CD8-positive, alpha-beta memory T cell (primary cell): Measurements from ENCODE around the gene IPO9. TPM values are rescaled to one million over a fixed set of nuclear protein-coding genes. Genes with fewer than 3 reads are reported as not detected.
"Not testable (repeated sequence)": the region's sequence is repeated elsewhere in the genome, so short reads cannot be mapped to it uniquely, and the experiment has no call there.

ENCODE experiments used
- CTCF ChIA-PET: fragments of 350-600 bp; sonication (Branson Sonifier 250); formaldehyde crosslinking; loops from one replicate; lab custom pipeline; 2021; ENCODE audit warnings: antibody characterized with exemption; lab: Charles Lee
- POLR2A ChIA-PET: fragments of 350-600 bp; sonication (Branson Sonifier 250); formaldehyde crosslinking; loops from one replicate; lab custom pipeline; 2021; ENCODE audit warnings: antibody characterized with exemption; lab: Charles Lee
- DNase-seq, 5 donors: peaks; one replicate each; pipeline versions ENCODE4 v3.0.0 to v3.0.0-alpha.2; 2020 to 2022; ENCODE audit warnings: mixed read lengths in 1 of 5
- H3K27ac ChIP-seq: one replicate; pipeline ENCODE4 v1.7.0; 2013; ENCODE audit warnings: low read depth, mild to moderate bottlenecking, low read length, moderate library complexity
- H3K27me3 ChIP-seq: 2 replicates; pipeline ENCODE4 v1.7.0; 2013; ENCODE audit warnings: low read length, mild to moderate bottlenecking; ENCODE audit not compliant: insufficient read depth, poor library complexity, severe bottlenecking
- H3K36me3 ChIP-seq: 2 replicates; pipeline ENCODE4 v1.7.0; 2013; ENCODE audit warnings: mild to moderate bottlenecking, low read length, moderate library complexity; ENCODE audit not compliant: insufficient read depth
- H3K4me1 ChIP-seq: 2 replicates; pipeline ENCODE4 v1.7.0; 2013; ENCODE audit warnings: mild to moderate bottlenecking, low read length, moderate library complexity; ENCODE audit not compliant: insufficient read depth
- H3K4me3 ChIP-seq: 2 replicates; pipeline ENCODE4 v1.7.0; 2013; ENCODE audit warnings: mild to moderate bottlenecking, low read length
- H3K9me3 ChIP-seq: 2 replicates; pipeline ENCODE4 v1.7.0; 2013; ENCODE audit warnings: mild to moderate bottlenecking, low read length
- H3K27ac Mint-ChIP-seq, 8 donors: one replicate each; pipeline ENCODE4 v1.8.0; 2020 to 2021; ENCODE audit warnings: mixed read lengths in 8 of 8, mild to moderate bottlenecking in 6 of 8, inconsistent platforms in 3 of 8, moderate library complexity in 3 of 8
- H3K27me3 Mint-ChIP-seq, 2 donors: one replicate each; pipeline ENCODE4 v1.8.0; 2020 to 2021; ENCODE audit warnings: mixed read lengths in 2 of 2, mild to moderate bottlenecking in 1 of 2, moderate library complexity in 1 of 2
- H3K36me3 Mint-ChIP-seq, 3 donors: one replicate each; pipeline ENCODE4 v1.8.0; 2020 to 2021; ENCODE audit warnings: mixed read lengths in 3 of 3, inconsistent platforms in 1 of 3, mild to moderate bottlenecking in 1 of 3
- H3K4me1 Mint-ChIP-seq, 3 donors: one replicate each; pipeline ENCODE4 v1.8.0; 2020 to 2021; ENCODE audit warnings: mixed read lengths in 3 of 3, inconsistent platforms in 1 of 3, mild to moderate bottlenecking in 1 of 3
- H3K4me3 Mint-ChIP-seq, 7 donors: one replicate each; pipeline ENCODE4 v1.8.0; 2020 to 2021; ENCODE audit warnings: mixed read lengths in 7 of 7, mild to moderate bottlenecking in 6 of 7, moderate library complexity in 4 of 7, inconsistent platforms in 2 of 7
- H3K9me3 Mint-ChIP-seq, 5 donors: one replicate each; pipeline ENCODE4 v1.8.0; 2020 to 2022; ENCODE audit warnings: mixed read lengths in 5 of 5, mild to moderate bottlenecking in 3 of 5, moderate library complexity in 2 of 5, inconsistent platforms in 1 of 5
- polyA plus RNA-seq: library from polyadenylated mRNA; unstranded; fragments of 300-500 nt; fragmentation: Illumina TruSeq; gene quantifications from one replicate; pipeline ENCODE4 v1.2.3, GENCODE V29; 2021
- total RNA-seq, 2 experiments: library from RNA; stranded (reverse); gene quantifications; one replicate each; pipeline ENCODE4 v1.2.3, GENCODE V29; 2021

The IPO9 gene
- total and polyA plus RNA-seq, 3 experiments from 2014 or later: 27.8 to 71.2 (median 65.2) TPM

DNA sequence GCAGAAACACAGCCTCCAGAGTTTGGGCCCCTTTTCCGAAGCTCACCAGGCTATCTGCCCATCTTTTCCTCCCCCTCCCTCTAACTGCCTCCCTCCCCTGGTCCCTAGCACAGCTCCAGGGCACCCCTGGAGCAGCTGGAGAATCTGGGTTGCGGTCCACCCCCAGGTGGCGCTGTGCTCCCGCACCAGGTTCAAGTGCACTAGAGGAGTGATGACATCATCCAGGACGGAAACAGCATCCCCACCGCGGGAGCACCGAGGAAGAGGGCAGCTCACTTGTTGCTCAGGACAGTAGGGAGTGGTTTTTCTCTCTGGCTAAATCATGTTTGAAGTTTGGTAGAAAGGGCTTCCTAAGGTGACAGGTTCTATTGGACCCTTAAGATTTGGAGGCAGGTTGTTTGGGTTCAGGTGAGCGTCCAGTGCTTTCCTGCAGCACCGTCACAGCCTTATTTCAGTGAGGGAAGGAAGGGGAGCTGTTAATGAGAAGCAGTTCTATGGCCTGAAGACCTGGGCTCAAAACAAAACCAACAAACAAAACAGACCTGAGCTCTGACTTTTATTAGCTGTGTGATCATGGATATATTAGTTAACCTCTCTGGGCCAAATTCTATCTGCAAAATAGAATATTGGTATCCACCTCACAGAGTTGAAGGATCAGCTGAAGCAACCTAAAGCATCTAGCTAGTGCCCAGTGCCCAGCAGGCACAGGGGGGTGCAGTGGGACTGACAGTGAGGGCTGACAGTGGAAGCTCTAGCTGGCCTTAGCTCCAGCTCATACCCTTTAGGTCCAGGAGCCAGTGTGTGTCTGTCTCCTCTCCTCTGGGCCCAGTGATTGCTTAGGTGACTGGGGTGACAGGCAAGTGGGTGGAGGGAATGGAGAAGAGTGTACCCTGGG lies 67.2 kb downstream of the IPO9 start:
- peaks cover 25 to 37% of the 10 kb centered on the region in 2 donors for H3K27me3 Mint-ChIP-seq
- DNase-seq: peak; percentile 67 to 88 (median 71)
- Histone ChIP-seq H3K4me3 (no peak overlapping the region), H3K27ac (no peak overlapping the region), H3K4me1 (peaks cover 5% of the 10 kb centered on the region), H3K9me3 (no peaks in the 10 kb centered on the region), H3K36me3 (no peaks in the 10 kb centered on the region), H3K27me3 (peaks cover 10% of the 10 kb centered on the region)
- peak overlapping the region in 7 of 8 donors; percentile 26 to 86 (median 79) for H3K27ac Mint-ChIP-seq
- H3K9me3 Mint-ChIP-seq: no peaks in the 10 kb centered on the region
- peak overlapping the region in 6 of 7 donors; percentile 38 to 79 (median 67) for H3K4me3 Mint-ChIP-seq
- ChIA-PET POLR2A (interaction anchor here (0.6 kb wide), 1 partner anchor 79 kb away, joined by 3 read pairs; no protein-coding TSS in a partner anchor), CTCF (interaction anchor here (0.8 to 3.6 kb wide), 30 partner anchors 8 to 782 kb away, joined by 3 to 48 read pairs (median 4); partner anchors contain the start of genes IPO9, RNPEP and TIMM17A)
- peaks cover 5 to 8% (median 7%) of the 10 kb centered on the region in 3 donors for H3K4me1 Mint-ChIP-seq
- H3K36me3 Mint-ChIP-seq: no peaks in the 10 kb centered on the region

GRCh38 chr1:201896951-201897391 lies 68.0 kb downstream of the IPO9 start:
- H3K36me3 ChIP-seq: no peaks in the 10 kb centered on the region
- peaks cover 5% of the 10 kb centered on the region for H3K4me1 ChIP-seq
- no peaks in the 10 kb centered on the region for H3K9me3 ChIP-seq
- no peak overlapping the region for H3K4me3 ChIP-seq
- DNase-seq: no peak
- H3K27ac Mint-ChIP-seq: no peak overlapping the region
- no peak overlapping the region for H3K27ac ChIP-seq
- ChIA-PET POLR2A (no interaction called here), CTCF (interaction anchor here (0.8 to 3.6 kb wide), 18 partner anchors 7 to 103 kb away, joined by 3 to 48 read pairs (median 6); partner anchors contain the start of genes IPO9, RNPEP and TIMM17A)
- H3K36me3 Mint-ChIP-seq: no peaks in the 10 kb centered on the region
- no peaks in the 10 kb centered on the region for H3K9me3 Mint-ChIP-seq
- no peak overlapping the region for H3K4me3 Mint-ChIP-seq
- peaks cover 4% of the 10 kb centered on the region for H3K27me3 ChIP-seq
- peaks cover 23 to 29% of the 10 kb centered on the region in 2 donors for H3K27me3 Mint-ChIP-seq
- H3K4me1 Mint-ChIP-seq: peaks cover 5 to 8% (median 7%) of the 10 kb centered on the region in 3 donors

DNA sequence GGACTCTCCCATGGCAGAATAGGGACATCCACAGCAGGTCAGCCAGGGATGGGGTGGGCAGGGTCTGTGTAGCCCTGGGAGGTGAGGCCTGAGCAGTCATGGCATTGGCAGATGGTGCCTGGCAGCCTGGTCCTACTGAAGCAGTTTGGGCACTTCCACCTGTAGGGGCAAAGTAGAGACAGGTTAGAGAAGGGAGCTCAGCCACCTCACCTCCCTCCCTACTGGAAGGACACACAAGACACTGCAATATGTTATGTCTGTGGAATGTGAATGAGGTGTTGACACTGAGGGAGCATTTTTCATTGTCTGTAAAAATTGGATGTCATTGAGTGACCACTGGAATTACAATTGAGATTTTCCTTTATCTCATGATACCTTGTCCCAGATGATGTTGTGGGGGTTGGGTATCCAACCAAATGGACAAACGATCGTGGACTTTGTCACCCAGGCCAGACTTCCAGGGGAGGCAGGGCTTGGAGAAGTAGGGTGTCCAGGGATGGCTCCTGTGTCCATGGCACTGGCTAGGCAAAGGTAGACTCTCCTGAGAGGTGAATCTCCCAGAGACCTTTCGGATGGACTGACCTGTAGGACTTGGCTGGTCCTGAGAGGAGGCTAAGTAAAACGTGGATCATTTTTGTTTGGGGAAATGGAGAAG lies 69.4 kb downstream of the IPO9 start:
- H3K4me1 Mint-ChIP-seq: peaks cover 5 to 8% (median 7%) of the 10 kb centered on the region in 3 donors
- Histone ChIP-seq H3K4me3 (no peak overlapping the region), H3K4me1 (peaks cover 5% of the 10 kb centered on the region), H3K27ac (no peak overlapping the region), H3K9me3 (no peaks in the 10 kb centered on the region), H3K36me3 (no peaks in the 10 kb centered on the region), H3K27me3 (no peaks in the 10 kb centered on the region)
- H3K27ac Mint-ChIP-seq: peak overlapping the region in 1 of 8 donors; percentile 61
- ChIA-PET POLR2A (no interaction called here), CTCF (interaction anchor here (1.1 to 1.2 kb wide), 3 partner anchors 12 to 74 kb away, joined by 3 to 4 read pairs (median 4); no protein-coding TSS in a partner anchor)
- H3K36me3 Mint-ChIP-seq: no peaks in the 10 kb centered on the region
- no peaks in the 10 kb centered on the region for H3K9me3 Mint-ChIP-seq
- no peak overlapping the region for H3K4me3 Mint-ChIP-seq
- no peak for DNase-seq
- H3K27me3 Mint-ChIP-seq: peaks cover 11 to 19% of the 10 kb centered on the region in 2 donors

DNA sequence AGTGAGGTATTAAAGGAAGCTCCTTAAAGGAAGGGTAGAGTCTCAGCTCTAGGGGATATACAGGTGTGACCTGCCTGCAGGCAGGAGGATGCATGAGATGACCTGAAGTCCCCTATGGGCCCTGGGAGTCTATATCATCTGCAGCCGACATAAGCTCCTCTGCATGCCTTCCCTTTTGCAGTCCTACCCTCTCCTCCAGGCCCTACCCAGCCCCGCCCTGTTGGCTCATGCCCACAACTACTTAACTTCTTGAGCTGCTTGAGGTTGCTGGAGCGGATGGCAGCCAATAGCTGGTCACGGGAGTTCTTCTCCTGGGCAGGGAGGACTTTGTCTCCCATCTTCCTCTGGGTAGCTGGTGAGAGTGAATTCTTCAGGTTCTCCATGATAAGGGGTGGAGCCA lies 70.0 kb downstream of the IPO9 start:
- H3K27ac ChIP-seq: no peak overlapping the region
- no peaks in the 10 kb centered on the region for H3K9me3 ChIP-seq
- no peaks in the 10 kb centered on the region for H3K36me3 ChIP-seq
- no peak for DNase-seq
- Mint-ChIP-seq H3K27ac (no peak overlapping the region), H3K27me3 (peaks cover 7 to 13% of the 10 kb centered on the region in 2 donors), H3K9me3 (no peaks in the 10 kb centered on the region), H3K36me3 (no peaks in the 10 kb centered on the region), H3K4me3 (no peak overlapping the region), H3K4me1 (peaks cover 5 to 8% (median 7%) of the 10 kb centered on the region in 3 donors)
- no peak overlapping the region for H3K4me3 ChIP-seq
- peaks cover 5% of the 10 kb centered on the region for H3K4me1 ChIP-seq
- POLR2A ChIA-PET: no interaction called here
- CTCF ChIA-PET: interaction anchor here (1.2 kb wide), 2 partner anchors 12 to 73 kb away, joined by 3 to 4 read pairs; no protein-coding TSS in a partner anchor
- no peaks in the 10 kb centered on the region for H3K27me3 ChIP-seq

GRCh38 chr1:201899683-201900429 lies 70.9 kb downstream of the IPO9 start:
- no peak overlapping the region for H3K4me3 ChIP-seq
- Mint-ChIP-seq H3K36me3 (no peaks in the 10 kb centered on the region), H3K9me3 (no peaks in the 10 kb centered on the region), H3K27me3 (peaks cover 3 to 10% of the 10 kb centered on the region in 2 donors), H3K27ac (peak overlapping the region in 1 of 8 donors; percentile 88), H3K4me1 (peaks cover 5 to 8% (median 7%) of the 10 kb centered on the region in 3 donors), H3K4me3 (no peak overlapping the region)
- ChIA-PET CTCF (interaction anchor here (1.2 kb wide), 2 partner anchors 13 to 73 kb away, joined by 3 to 4 read pairs; no protein-coding TSS in a partner anchor), POLR2A (no interaction called here)
- DNase-seq: no peak
- H3K4me1 ChIP-seq: peaks cover 5% of the 10 kb centered on the region
- no peak overlapping the region for H3K27ac ChIP-seq
- H3K27me3 ChIP-seq: no peaks in the 10 kb centered on the region
- no peaks in the 10 kb centered on the region for H3K36me3 ChIP-seq
- H3K9me3 ChIP-seq: no peaks in the 10 kb centered on the region

- Mint-ChIP-seq H3K4me1 (peaks cover 7 to 10% (median 9%) of the 10 kb centered on the region in 3 donors), H3K27ac (no peak overlapping the region), H3K4me3 (no peak overlapping the region), H3K9me3 (no peaks in the 10 kb centered on the region), H3K27me3 (peaks cover 3 to 10% of the 10 kb centered on the region in 2 donors), H3K36me3 (no peaks in the 10 kb centered on the region)
- ChIA-PET POLR2A (no interaction called here), CTCF (no interaction called here)
- Histone ChIP-seq H3K36me3 (no peaks in the 10 kb centered on the region), H3K9me3 (no peaks in the 10 kb centered on the region), H3K27me3 (no peaks in the 10 kb centered on the region), H3K4me3 (no peak overlapping the region), H3K4me1 (peaks cover 5% of the 10 kb centered on the region), H3K27ac (no peak overlapping the region)
- DNase-seq: no peak
Measured at GRCh38 chr1:201900476-201900875, 71.5 kb downstream of the IPO9 start.

GRCh38 chr1:201901036-201901435 lies 72.1 kb downstream of the IPO9 start:
- H3K4me3 Mint-ChIP-seq, H3K36me3 Mint-ChIP-seq, H3K4me3 ChIP-seq, H3K9me3 Mint-ChIP-seq, H3K27ac Mint-ChIP-seq, H3K27ac ChIP-seq, DNase-seq, CTCF ChIA-PET, H3K27me3 ChIP-seq, H3K4me1 ChIP-seq, H3K36me3 ChIP-seq, H3K9me3 ChIP-seq, POLR2A ChIA-PET, H3K4me1 Mint-ChIP-seq: not testable (repeated sequence)
- peaks cover 3 to 10% of the 10 kb centered on the region in 2 donors for H3K27me3 Mint-ChIP-seq
